Muscle layer of duodenum (tissue), 2 donors: ENCODE measurements around the gene SMIM32.

Experiments used
- H3K27ac ChIP-seq: one replicate; pipeline ENCODE4 v1.7.0; 2013; ENCODE audit warnings: mild to moderate bottlenecking, low read length
- H3K27me3 ChIP-seq: one replicate; pipeline ENCODE4 v1.7.0; 2013; ENCODE audit warnings: low read depth, mild to moderate bottlenecking, control low read depth, low read length
- H3K36me3 ChIP-seq, 2 donors: one replicate each; pipeline ENCODE4 v1.7.0; 2013; ENCODE audit warnings: low read length in 2 of 2, control low read depth in 1 of 2, mild to moderate bottlenecking in 1 of 2; ENCODE audit not compliant: insufficient read depth in 2 of 2, control insufficient read depth in 1 of 2
- H3K4me1 ChIP-seq, 2 donors: one replicate each; pipeline ENCODE4 v1.7.0; 2013; ENCODE audit warnings: low read length in 2 of 2, mild to moderate bottlenecking in 2 of 2, control low read depth in 1 of 2, moderate library complexity in 1 of 2; ENCODE audit not compliant: insufficient read depth in 2 of 2, control insufficient read depth in 1 of 2
- H3K4me3 ChIP-seq, 2 donors: one replicate each; pipeline ENCODE4 v1.7.0; 2013; ENCODE audit warnings: low read length in 2 of 2, low read depth in 1 of 2, mild to moderate bottlenecking in 1 of 2
- H3K9me3 ChIP-seq, 2 donors: one replicate each; pipeline ENCODE4 v1.7.0; 2013; ENCODE audit warnings: low read length in 2 of 2, control low read depth in 1 of 2, mild to moderate bottlenecking in 1 of 2; ENCODE audit not compliant: control insufficient read depth in 1 of 2
- donor health status: healthy.

The SMIM32 gene

GRCh38 chr5:136149891-136150290 is 43.1 kb downstream of the SMIM32 start:
- Histone ChIP-seq H3K27ac (no peak overlapping the region), H3K27me3 (no peaks in the 10 kb centered on the region), H3K36me3 (peaks cover 11 to 18% of the 10 kb centered on the region in 2 donors), H3K4me3 (no peak overlapping the region), H3K9me3 (no peaks in the 10 kb centered on the region), H3K4me1 (peaks cover 0 to 11% of the 10 kb centered on the region in 2 donors)

- H3K9me3 ChIP-seq: no peaks in the 10 kb centered on the region
- H3K4me3 ChIP-seq: no peak overlapping the region
- H3K27ac ChIP-seq: no peak overlapping the region
- H3K27me3 ChIP-seq: no peaks in the 10 kb centered on the region
- H3K4me1 ChIP-seq: peaks cover 4 to 25% of the 10 kb centered on the region in 2 donors
- peaks cover 0 to 3% of the 10 kb centered on the region in 2 donors for H3K36me3 ChIP-seq
Measured at GRCh38 chr5:136147632-136148031, 45.3 kb downstream of the SMIM32 start.

- Histone ChIP-seq H3K27me3 (no peaks in the 10 kb centered on the region), H3K36me3 (no peaks in the 10 kb centered on the region), H3K4me3 (no peak overlapping the region), H3K27ac (no peak overlapping the region), H3K4me1 (peaks cover 4 to 32% of the 10 kb centered on the region in 2 donors), H3K9me3 (no peaks in the 10 kb centered on the region)
Measured at GRCh38 chr5:136146201-136146600, 46.8 kb downstream of the SMIM32 start.

- H3K27ac ChIP-seq: no peak overlapping the region
- H3K27me3 ChIP-seq: no peaks in the 10 kb centered on the region
- H3K4me1 ChIP-seq: peaks cover 4 to 32% of the 10 kb centered on the region in 2 donors
- no peak overlapping the region for H3K4me3 ChIP-seq
- no peaks in the 10 kb centered on the region for H3K9me3 ChIP-seq
- no peaks in the 10 kb centered on the region for H3K36me3 ChIP-seq
Measured at GRCh38 chr5:136145030-136145429, 47.9 kb downstream of the SMIM32 start.

- Histone ChIP-seq H3K4me1 (peaks cover 4 to 32% of the 10 kb centered on the region in 2 donors), H3K36me3 (no peaks in the 10 kb centered on the region), H3K9me3 (no peaks in the 10 kb centered on the region), H3K4me3 (no peak overlapping the region), H3K27ac (no peak overlapping the region), H3K27me3 (no peaks in the 10 kb centered on the region)
Measured at GRCh38 chr5:136143763-136144162, 49.2 kb downstream of the SMIM32 start.

- peaks cover 4 to 32% of the 10 kb centered on the region in 2 donors for H3K4me1 ChIP-seq
Measured at GRCh38 chr5:136143312-136143711, 49.6 kb downstream of the SMIM32 start.

GRCh38 chr5:136141561-136141960 is 51.4 kb downstream of the SMIM32 start:
- H3K4me1 ChIP-seq: peaks cover 8 to 36% of the 10 kb centered on the region in 2 donors
- H3K36me3 ChIP-seq: no peaks in the 10 kb centered on the region
- H3K4me3 ChIP-seq: no peak overlapping the region
- no peaks in the 10 kb centered on the region for H3K9me3 ChIP-seq
- no peaks in the 10 kb centered on the region for H3K27me3 ChIP-seq
- H3K27ac ChIP-seq: no peak overlapping the region

More at GRCh38 chr5:136143312-136143711, 49.6 kb downstream of the SMIM32 start:
- H3K9me3 ChIP-seq: no peaks in the 10 kb centered on the region
- no peak overlapping the region for H3K4me3 ChIP-seq
- no peaks in the 10 kb centered on the region for H3K36me3 ChIP-seq
- H3K27ac ChIP-seq: no peak overlapping the region
- no peaks in the 10 kb centered on the region for H3K27me3 ChIP-seq
